ENCODE measurements around the gene GANC. TPM values are rescaled to one million over a fixed set of nuclear protein-coding genes. Genes with fewer than 3 reads are reported as not detected.

GANC gene
- total RNA-seq, 4 donors from 2014 or later, result 24.3 to 35.5 (median 34.2) TPM

DNA sequence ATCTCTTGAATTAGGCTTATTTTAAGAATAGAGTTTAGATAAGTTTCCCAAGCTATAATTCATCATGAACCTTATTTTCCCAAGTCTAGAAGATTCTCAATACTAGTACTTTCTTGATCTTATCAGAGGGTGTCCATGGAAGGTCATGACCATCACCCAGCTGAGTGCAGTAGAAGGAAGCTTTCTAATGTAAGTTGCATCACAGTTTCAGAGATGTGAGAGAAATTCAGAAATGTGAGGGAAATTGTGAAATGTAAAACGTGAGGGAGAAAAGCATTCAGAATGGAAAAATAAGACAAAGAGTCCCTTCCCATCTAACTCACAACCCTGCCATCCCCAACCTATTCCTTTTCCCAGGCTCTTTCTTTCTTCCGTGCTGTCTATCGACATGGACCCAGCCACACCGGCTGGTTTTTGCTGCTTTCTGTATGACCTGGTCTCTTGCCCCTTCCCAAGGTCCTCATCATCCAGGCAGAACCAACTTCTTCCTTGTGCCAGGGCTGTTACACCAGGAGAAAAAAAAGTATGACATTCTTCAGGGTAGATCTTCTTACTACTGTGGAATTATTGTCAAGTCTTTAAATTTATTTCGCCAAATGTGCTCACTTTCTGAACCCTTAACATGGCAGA, 93.0 kb downstream of the GANC start:
- no peak for TF ChIP-seq CTCF (IDR thresholded peaks at IDR 0.05)
- WGBS, 2 donors, result 92 to 94% methylated on average over 5 of the region's 5 CpGs
- Histone ChIP-seq H3K27me3 (no peaks in the 10 kb centered on the region), H3K9me3 (no peaks in the 10 kb centered on the region), H3K27ac (no peak overlapping the region), H3K4me3 (no peak overlapping the region), H3K36me3 (peaks cover 0 to 27% (median 0%) of the 10 kb centered on the region in 3 donors), H3K4me1 (no peaks in the 10 kb centered on the region)
- no peak for DNase-seq (ENCODE audit: low spot score in 2 of 2)

GRCh38 chr15:42367041-42367440, 94.0 kb downstream of the GANC start:
- Histone ChIP-seq H3K4me3 (no peak overlapping the region), H3K4me1 (no peaks in the 10 kb centered on the region), H3K27me3 (no peaks in the 10 kb centered on the region), H3K9me3 (no peaks in the 10 kb centered on the region), H3K27ac (no peak overlapping the region), H3K36me3 (peaks cover 0 to 26% (median 0%) of the 10 kb centered on the region in 3 donors)
- DNase-seq (ENCODE audit: low spot score in 2 of 2), result no peak
- no peak for TF ChIP-seq CTCF (IDR thresholded peaks at IDR 0.05)
- TF ChIP-seq EP300 (IDR thresholded peaks at IDR 0.05), result no peak
- no peak for TF ChIP-seq POLR2A (IDR thresholded peaks at IDR 0.05)
- 58 to 62% methylated on average over 5 of the region's 5 CpGs for WGBS, 2 donors

GRCh38 chr15:42368096-42368495, 95.1 kb downstream of the GANC start:
- Histone ChIP-seq H3K36me3 (peaks cover 0 to 23% (median 0%) of the 10 kb centered on the region in 3 donors), H3K27me3 (no peaks in the 10 kb centered on the region), H3K27ac (no peak overlapping the region), H3K4me1 (no peaks in the 10 kb centered on the region), H3K9me3 (no peaks in the 10 kb centered on the region), H3K4me3 (no peak overlapping the region)
- WGBS, 2 donors, result 52 to 59% methylated on average over 3 of the region's 3 CpGs
- DNase-seq (ENCODE audit: low spot score in 2 of 2), result no peak
- TF ChIP-seq EP300 (IDR thresholded peaks at IDR 0.05) (no peak), CTCF (IDR thresholded peaks at IDR 0.05) (no peak)

GRCh38 chr15:42371096-42371495, 98.1 kb downstream of the GANC start:
- Histone ChIP-seq H3K4me3 (no peak overlapping the region), H3K4me1 (no peaks in the 10 kb centered on the region), H3K27me3 (no peaks in the 10 kb centered on the region), H3K9me3 (no peaks in the 10 kb centered on the region), H3K27ac (no peak overlapping the region), H3K36me3 (peaks cover 0 to 23% (median 0%) of the 10 kb centered on the region in 3 donors)
- no peak for DNase-seq (ENCODE audit: low spot score in 2 of 2)
- no peak for TF ChIP-seq CTCF (IDR thresholded peaks at IDR 0.05)
- TF ChIP-seq EP300 (IDR thresholded peaks at IDR 0.05), result no peak
- no peak for TF ChIP-seq POLR2A (IDR thresholded peaks at IDR 0.05)
- 77 to 84% methylated on average over 2 of the region's 2 CpGs for WGBS, 2 donors

GRCh38 chr15:42373274-42373673, 100.3 kb downstream of the GANC start:
- peaks cover 0 to 29% (median 0%) of the 10 kb centered on the region in 3 donors for H3K36me3 ChIP-seq
- H3K27ac ChIP-seq, result no peak overlapping the region
- H3K4me1 ChIP-seq, result no peaks in the 10 kb centered on the region
- no peaks in the 10 kb centered on the region for H3K27me3 ChIP-seq
- H3K9me3 ChIP-seq, result no peaks in the 10 kb centered on the region
- DNase-seq (ENCODE audit: low spot score in 2 of 2), result no peak
- no peak overlapping the region for H3K4me3 ChIP-seq
- TF ChIP-seq CTCF (IDR thresholded peaks at IDR 0.05), result no peak
- TF ChIP-seq EP300 (IDR thresholded peaks at IDR 0.05), result no peak
- no peak for TF ChIP-seq POLR2A (IDR thresholded peaks at IDR 0.05)
- WGBS, 2 donors, result 80 to 89% methylated on average over 1 of the region's 1 CpG
